ENCODE measurements around the gene WBP4. TPM values are rescaled to one million over a fixed set of nuclear protein-coding genes. Genes with fewer than 3 reads are reported as not detected.
A peak's percentile ranks its signal among the peaks of the same experiment; 100 is the strongest.

Gene WBP4
- 1 to 10 TPM; 7.2 to 8.0 TPM for total RNA-seq
- polyA plus RNA-seq (ENCODE audit: insufficient read length in 6 of 6): 10 to 100 TPM; 21.4 to 24.5 (median 23.2) TPM
- long read RNA-seq, donor 1, transcript WBP4-201 (10 exons, 2,623 nt): major isoform, 8 of 25 reads
- long read RNA-seq, donor 1, partial matches to known transcripts: 17 of 25 reads
- long read RNA-seq, donor 1, other reads (novel, unspliced or antisense): 0 of 25 reads
- long read RNA-seq, donor 2, transcript WBP4-201 (10 exons, 2,623 nt): major isoform, 6 of 11 reads
- long read RNA-seq, donor 2, partial matches to known transcripts: 5 of 11 reads
- long read RNA-seq, donor 2, other reads (novel, unspliced or antisense): 0 of 11 reads
- long read RNA-seq, donor 3, partial matches to known transcripts: 11 of 14 reads
- long read RNA-seq, donor 3, other reads (novel, unspliced or antisense): 0 of 14 reads
- long read RNA-seq, donor 4, partial matches to known transcripts: 14 of 15 reads
- long read RNA-seq, donor 4, other reads (novel, unspliced or antisense): 0 of 15 reads
- long read RNA-seq, donor 5, transcript WBP4-201 (10 exons, 2,623 nt): major isoform, 6 of 6 reads
- long read RNA-seq, donor 5, partial matches to known transcripts: 0 of 6 reads
- long read RNA-seq, donor 5, other reads (novel, unspliced or antisense): 0 of 6 reads
- long read RNA-seq, donor 6, partial matches to known transcripts: 5 of 6 reads
- long read RNA-seq, donor 6, other reads (novel, unspliced or antisense): 0 of 6 reads
- long read RNA-seq, donor 7, transcript WBP4-201 (10 exons, 2,623 nt): major isoform, 6 of 6 reads
- long read RNA-seq, donor 7, partial matches to known transcripts: 0 of 6 reads
- long read RNA-seq, donor 7, other reads (novel, unspliced or antisense): 0 of 6 reads
- long read RNA-seq, donor 8, transcript WBP4-201 (10 exons, 2,623 nt): major isoform, 6 of 6 reads
- long read RNA-seq, donor 8, partial matches to known transcripts: 0 of 6 reads
- long read RNA-seq, donor 8, other reads (novel, unspliced or antisense): 0 of 6 reads
- long read RNA-seq, donor 9: 0 reads
- long read RNA-seq, donor 10, partial matches to known transcripts: 5 of 5 reads
- long read RNA-seq, donor 10, other reads (novel, unspliced or antisense): 0 of 5 reads
- long read RNA-seq, donor 11, partial matches to known transcripts: 5 of 8 reads
- long read RNA-seq, donor 11, other reads (novel, unspliced or antisense): 0 of 8 reads
- long read RNA-seq, donor 12, transcript WBP4-201 (10 exons, 2,623 nt): major isoform, 5 of 5 reads
- long read RNA-seq, donor 12, partial matches to known transcripts: 0 of 5 reads
- long read RNA-seq, donor 12, other reads (novel, unspliced or antisense): 0 of 5 reads

DNA sequence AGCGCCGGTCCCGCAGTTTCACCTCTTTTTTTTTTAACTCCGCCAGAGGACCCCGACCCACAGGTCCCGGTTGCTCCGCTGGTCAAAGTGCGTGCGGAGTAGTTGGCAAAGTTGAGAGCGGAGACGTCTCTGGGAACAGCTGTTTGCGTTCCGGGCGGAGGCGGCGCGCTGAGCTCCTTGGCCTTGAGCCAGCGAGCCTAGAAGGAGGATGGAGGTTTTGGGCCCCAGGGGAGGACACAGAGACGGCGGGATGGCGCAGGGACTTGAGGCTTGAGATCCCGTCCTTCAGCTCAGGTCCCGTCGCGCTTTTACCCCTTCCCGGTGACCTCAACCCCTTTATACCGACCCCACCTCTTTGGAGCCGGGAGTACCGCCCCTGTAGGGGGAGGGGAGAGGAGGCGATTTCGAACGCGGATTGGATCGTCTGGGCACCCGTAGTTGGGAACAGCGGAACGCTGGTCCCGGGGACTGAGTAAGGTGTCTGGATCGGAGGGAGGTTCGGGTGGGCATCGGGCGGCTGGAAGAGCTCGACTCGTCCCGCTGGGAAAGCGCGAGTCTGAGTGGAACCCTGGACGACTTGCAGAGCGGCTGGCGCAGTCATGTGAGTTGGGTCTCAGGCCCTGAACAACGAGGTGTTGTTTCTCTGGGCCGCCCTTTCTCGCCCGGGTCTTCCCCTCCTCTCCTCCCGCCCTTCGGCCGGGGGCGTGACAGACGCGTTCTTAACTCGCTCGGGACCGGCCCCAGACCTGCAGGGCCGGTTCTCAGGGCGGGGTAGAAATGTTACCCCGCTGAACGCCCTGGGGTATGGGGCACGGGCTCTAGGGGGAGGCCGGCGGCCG lies at the start of gene WBP4:
Gene WBP4, plus strand, starts transcription at position 435 of the 839 bp plus-strand sequence. Its CDS starts 165 bp downstream, at position 600.
- H3K27ac ChIP-seq: peak within 1 kb of the TSS; percentile 97 to 98
- H3K36me3 ChIP-seq: peaks cover 0 to 19% of the 10 kb centered on the region in 2 donors
- H3K4me3 ChIP-seq: peak within 1 kb of the TSS; percentile 74 to 92
- H3K27me3 ChIP-seq: no peaks in the 10 kb centered on the region
- peak in 1 of 2 donors; percentile 9 for TF ChIP-seq CTCF (IDR thresholded peaks at IDR 0.05)
- peaks cover 28 to 72% of the 10 kb centered on the region in 2 donors for H3K4me1 ChIP-seq
- no peaks in the 10 kb centered on the region for H3K9me3 ChIP-seq
- intact Hi-C loops (cut with DNase I): no loop called here
- ATAC-seq: peak; percentile 84
- peak; percentile 94 to 100 (median 97) for DNase-seq

GRCh38 chr13:41012536-41012935 lies 48.8 kb upstream of the WBP4 start:
- H3K27me3 ChIP-seq: no peaks in the 10 kb centered on the region
- DNase-seq (no peak), ATAC-seq (no peak)
- no peaks in the 10 kb centered on the region for H3K9me3 ChIP-seq
- no peak overlapping the region for H3K27ac ChIP-seq
- no peaks in the 10 kb centered on the region for H3K36me3 ChIP-seq
- no peak overlapping the region for H3K4me3 ChIP-seq
- TF ChIP-seq CTCF (IDR thresholded peaks at IDR 0.05): no peak
- intact Hi-C loops (cut with DNase I): no loop called here
- H3K4me1 ChIP-seq: peaks cover 17 to 86% of the 10 kb centered on the region in 2 donors

DNA sequence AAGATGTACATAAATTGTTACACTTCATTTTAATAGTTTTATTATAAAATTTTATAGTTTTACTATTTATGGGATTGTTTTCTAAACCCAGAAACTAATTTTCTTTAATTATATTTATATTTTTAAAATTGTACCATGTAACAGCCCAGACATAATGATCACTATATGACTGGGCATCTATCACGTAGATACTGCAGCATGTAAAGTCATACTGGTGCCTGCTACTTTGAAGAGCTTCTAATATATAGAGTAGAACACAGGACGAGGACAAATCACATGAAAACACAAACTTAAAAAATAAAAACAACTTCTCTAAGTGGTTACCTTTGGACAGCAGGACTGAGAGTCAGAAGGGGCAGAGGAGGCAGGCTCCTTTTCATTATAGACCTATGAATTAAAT lies 47.5 kb upstream of the WBP4 start:
- no peak overlapping the region for H3K27ac ChIP-seq
- intact Hi-C loops (cut with DNase I): no loop called here
- H3K36me3 ChIP-seq: no peaks in the 10 kb centered on the region
- DNase-seq (no peak), ATAC-seq (no peak)
- H3K4me3 ChIP-seq: no peak overlapping the region
- no peaks in the 10 kb centered on the region for H3K9me3 ChIP-seq
- TF ChIP-seq CTCF (IDR thresholded peaks at IDR 0.05): no peak
- H3K27me3 ChIP-seq: no peaks in the 10 kb centered on the region
- H3K4me1 ChIP-seq: peaks cover 7 to 73% of the 10 kb centered on the region in 2 donors

GRCh38 chr13:41015920-41016319 lies 45.4 kb upstream of the WBP4 start:
- intact Hi-C loops (cut with DNase I): no loop called here
- H3K4me3 ChIP-seq: peak overlapping the region in 1 of 2 donors; percentile 44

More at GRCh38 chr13:41015920-41016319, 45.4 kb upstream of the WBP4 start:
- no peak for TF ChIP-seq CTCF (IDR thresholded peaks at IDR 0.05)
- no peak for DNase-seq
- Histone ChIP-seq H3K4me1 (peaks cover 12 to 68% of the 10 kb centered on the region in 2 donors), H3K36me3 (no peaks in the 10 kb centered on the region), H3K27ac (peak overlapping the region in 1 of 2 donors; percentile 97), H3K27me3 (no peaks in the 10 kb centered on the region), H3K9me3 (no peaks in the 10 kb centered on the region)
- no peak for ATAC-seq
